Epithelial cell of prostate (primary cell): ENCODE measurements around the gene GOLGA6L7.
"Not testable (repeated sequence)": the region's sequence is repeated elsewhere in the genome, so short reads cannot be mapped to it uniquely, and the experiment has no call there.

Experiments used
- DNase-seq: peaks from one replicate; pipeline ENCODE4 v3.0.0-alpha.2; 2011; ENCODE audit warnings: low read depth, low spot score
- H3K27ac ChIP-seq: fragments of 450-650 bp; 2 replicates; pipeline ENCODE4 v1.5.1; 2017; ENCODE audit warnings: mild to moderate bottlenecking

GOLGA6L7 gene

GRCh38 chr15:28848521-28848920 lies at the start of gene GOLGA6L7:
Gene GOLGA6L7 (minus strand): TSS chr15:28848644. CDS start chr15:28848549, 95 bp downstream.
- not testable (repeated sequence) for DNase-seq, H3K27ac ChIP-seq

GRCh38 chr15:28897861-28898585 lies 49.6 kb upstream of the GOLGA6L7 start:
- H3K27ac ChIP-seq, result no peak overlapping the region
- DNase-seq, result no peak

DNA sequence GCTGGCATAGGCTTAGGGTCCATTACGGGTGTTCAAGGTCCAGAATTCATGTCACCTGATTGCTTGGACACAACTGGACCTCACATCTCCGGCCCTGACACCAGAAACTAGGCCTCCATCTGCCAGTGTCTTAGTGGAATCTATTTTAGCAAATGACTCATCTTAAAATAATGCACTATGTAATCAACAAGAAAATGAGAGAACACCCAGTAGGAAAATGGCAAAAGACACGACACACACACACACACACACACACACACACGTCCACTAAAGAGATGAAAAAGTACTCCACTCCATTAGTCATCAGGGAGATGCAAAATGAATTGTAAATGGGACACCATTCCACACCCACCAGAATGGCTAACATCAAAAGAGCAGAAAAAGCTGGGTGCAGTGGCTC lies 48.5 kb upstream of the GOLGA6L7 start:
- no peak overlapping the region for H3K27ac ChIP-seq
- peak; percentile 46 for DNase-seq

DNA sequence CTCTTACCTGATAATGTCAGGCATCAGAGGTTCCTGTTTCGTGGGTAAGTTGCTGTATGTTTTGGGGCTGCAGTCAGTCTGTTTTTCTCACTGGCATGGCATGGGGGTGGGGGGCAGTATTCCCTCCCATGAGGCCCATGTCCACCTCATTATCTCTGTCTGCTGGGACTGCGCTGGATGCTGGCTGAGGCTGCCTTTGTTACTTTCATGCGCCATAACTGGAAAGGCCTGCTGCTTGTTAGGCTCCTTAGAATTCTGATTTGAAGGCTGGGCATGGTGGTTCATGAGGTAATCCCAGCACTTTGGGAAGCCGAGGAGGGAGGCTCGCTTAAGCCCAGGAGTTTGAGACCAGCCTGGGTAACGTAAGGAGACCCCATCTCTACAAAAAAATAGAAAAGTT lies 47.1 kb upstream of the GOLGA6L7 start:
- no peak overlapping the region for H3K27ac ChIP-seq
- DNase-seq, result no peak

DNA sequence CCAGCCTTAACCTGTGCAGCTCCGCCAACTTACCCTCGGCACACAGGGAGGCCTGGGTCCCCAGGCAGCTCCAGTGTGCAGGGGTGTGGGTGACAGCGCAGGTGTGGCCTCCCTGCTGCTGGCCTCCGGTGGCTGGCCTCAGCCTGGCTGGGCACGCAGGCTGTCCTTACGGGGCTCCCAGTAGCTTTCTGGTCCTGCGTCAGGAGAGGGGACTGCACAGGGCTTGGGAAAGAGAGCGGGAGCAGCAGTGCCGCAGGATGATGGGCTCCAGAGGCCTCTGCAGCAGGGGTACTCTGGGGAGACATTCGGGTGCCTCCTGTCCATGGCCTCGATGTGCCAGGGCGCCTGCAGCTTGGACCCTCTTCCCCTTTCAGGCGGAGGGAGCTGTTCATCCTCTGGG lies 46.7 kb upstream of the GOLGA6L7 start:
- no peak overlapping the region for H3K27ac ChIP-seq

DNA sequence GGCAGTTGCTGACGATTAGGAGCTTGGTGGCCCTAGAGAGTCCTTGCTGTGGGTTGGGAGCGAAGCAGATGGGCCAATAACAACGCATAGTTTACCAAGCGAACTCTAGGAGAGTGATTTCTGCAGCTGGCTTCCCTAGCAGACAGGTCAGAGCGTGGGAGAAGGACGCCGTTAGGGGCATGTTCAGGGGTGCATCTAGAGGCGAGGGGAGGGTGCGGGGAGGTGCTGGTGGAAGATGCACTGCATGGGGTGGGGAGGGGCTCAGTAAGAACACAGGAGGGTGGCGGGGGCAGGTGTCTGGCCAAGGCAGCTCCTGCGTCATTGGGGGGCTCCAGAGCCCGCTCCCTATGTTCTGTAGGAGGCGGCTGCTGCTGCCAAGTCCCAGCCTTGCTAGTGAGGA lies 46.2 kb upstream of the GOLGA6L7 start:
- H3K27ac ChIP-seq, result no peak overlapping the region
- no peak for DNase-seq

More for the DNA sequence above, 46.7 kb upstream of the GOLGA6L7 start:
- no peak for DNase-seq

GRCh38 chr15:28892789-28893610 lies 44.6 kb upstream of the GOLGA6L7 start:
- no peak overlapping the region for H3K27ac ChIP-seq
- DNase-seq, result no peak

GRCh38 chr15:28891588-28891987 lies 43.1 kb upstream of the GOLGA6L7 start:
- DNase-seq, result no peak
- H3K27ac ChIP-seq, result no peak overlapping the region

GRCh38 chr15:28890711-28891495 lies 42.5 kb upstream of the GOLGA6L7 start:
- no peak overlapping the region for H3K27ac ChIP-seq
- no peak for DNase-seq

DNA sequence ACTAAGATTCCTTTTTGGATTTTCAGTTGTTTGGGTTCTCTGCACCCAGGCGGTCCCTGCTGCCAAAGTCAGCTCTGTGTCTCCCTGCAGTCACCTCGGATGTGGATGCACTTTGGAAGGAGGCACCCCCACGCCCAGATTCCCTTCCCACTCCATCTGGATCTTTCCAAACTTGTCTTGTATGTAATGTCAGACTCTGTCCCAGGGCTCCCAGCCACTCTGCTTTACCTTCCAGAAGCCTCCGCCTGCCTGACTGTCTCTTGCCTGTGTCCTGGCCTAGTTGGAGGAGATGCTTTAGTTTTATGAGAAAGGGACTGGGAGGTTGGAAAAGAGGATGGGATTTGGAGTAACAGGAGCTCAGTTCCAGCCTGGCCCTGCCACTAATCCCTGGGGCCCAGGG lies 41.8 kb upstream of the GOLGA6L7 start:
- not testable (repeated sequence) for H3K27ac ChIP-seq, DNase-seq

DNA sequence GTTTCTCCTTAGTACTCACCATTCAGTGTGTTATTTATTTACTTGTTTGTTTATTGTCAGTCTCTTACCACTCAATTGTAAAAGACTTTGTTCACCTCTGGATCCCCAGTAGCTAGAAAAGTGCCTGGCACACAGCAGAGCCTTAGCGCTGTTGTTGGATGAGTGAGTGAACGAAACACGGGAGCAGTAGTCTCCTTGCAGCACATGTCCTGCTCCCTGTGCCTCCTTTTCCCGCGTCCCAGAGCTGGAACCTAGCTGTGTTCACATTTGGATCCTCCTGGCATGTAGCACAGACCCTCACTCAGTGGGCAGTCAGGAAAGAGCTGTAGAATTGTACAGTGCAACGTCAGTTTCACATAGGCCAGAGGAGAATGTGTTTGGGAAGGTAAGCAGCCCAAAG lies 41.4 kb upstream of the GOLGA6L7 start:
- H3K27ac ChIP-seq, result not testable (repeated sequence)

DNA sequence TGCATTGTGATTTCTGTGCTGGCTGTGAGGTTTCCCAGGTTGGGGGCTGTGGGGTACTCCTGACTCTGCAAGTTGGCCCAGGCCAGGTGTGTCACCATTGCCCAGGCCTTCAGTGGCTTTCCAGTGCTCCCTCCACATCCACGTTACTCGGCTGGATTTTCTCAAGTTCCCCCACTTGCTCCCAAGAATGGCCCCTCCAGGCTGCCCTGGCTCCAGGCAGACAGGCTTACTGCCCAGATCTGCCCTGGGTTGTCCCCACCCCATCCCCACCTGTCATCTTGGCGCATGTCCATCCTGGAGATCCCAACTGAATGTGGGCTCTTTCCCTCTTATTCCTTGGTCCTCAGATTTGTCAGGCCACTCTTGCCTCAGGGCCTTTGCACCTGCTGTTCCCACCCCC lies 40.9 kb upstream of the GOLGA6L7 start:
- DNase-seq, result no peak
- H3K27ac ChIP-seq, result no peak overlapping the region

More for the DNA sequence above, 41.4 kb upstream of the GOLGA6L7 start:
- not testable (repeated sequence) for DNase-seq

DNA sequence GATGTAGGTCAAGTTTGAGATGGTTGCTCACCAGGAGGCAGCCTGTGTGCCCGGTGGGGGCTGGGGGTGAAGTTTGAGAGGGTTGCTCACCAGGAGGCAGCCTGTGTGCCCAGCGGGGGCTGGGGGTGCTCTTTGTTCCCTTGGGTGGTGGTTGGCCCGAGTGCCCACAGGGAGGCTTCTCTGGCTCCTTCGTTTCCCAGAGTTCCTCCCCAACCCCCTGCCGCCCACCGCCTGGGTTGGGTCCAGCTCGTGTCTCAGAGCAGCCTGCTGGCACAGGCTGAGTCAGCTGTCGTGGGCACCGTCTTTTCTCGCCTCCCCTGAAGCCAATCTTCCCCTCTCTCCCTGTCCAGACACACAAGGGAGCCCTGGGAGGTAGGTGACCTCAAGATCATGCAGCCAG lies 40.5 kb upstream of the GOLGA6L7 start:
- no peak for DNase-seq
- no peak overlapping the region for H3K27ac ChIP-seq

DNA sequence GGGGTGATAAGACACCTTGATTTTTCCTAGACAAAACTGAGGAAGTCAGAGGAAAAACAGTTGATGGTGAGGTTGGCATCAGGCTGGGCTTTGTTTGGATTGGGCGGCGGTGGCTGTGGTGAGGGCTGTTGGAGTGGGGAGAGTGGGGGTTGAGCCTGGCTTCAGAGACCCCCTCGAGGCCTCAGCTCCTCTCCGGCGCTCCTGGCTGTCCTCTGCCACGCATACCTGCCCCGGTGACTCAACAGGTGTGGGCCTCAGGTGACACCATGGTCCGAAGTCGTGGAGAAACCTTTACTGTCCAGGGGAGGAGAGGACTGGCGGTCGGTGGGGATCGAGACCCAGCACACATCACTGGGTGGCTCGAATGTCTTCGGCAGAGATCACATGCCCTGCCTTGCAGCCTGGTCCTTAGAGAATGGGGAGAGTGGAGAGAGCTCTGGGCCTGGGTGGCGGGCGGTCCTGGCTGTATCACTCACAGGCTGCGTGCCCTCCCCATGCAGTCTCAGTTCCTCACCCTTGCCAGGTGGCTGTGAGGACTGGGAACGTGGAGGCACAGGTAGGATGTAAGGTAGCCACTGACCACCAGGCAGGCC lies 40.0 kb upstream of the GOLGA6L7 start:
- DNase-seq, result no peak
- H3K27ac ChIP-seq, result no peak overlapping the region

DNA sequence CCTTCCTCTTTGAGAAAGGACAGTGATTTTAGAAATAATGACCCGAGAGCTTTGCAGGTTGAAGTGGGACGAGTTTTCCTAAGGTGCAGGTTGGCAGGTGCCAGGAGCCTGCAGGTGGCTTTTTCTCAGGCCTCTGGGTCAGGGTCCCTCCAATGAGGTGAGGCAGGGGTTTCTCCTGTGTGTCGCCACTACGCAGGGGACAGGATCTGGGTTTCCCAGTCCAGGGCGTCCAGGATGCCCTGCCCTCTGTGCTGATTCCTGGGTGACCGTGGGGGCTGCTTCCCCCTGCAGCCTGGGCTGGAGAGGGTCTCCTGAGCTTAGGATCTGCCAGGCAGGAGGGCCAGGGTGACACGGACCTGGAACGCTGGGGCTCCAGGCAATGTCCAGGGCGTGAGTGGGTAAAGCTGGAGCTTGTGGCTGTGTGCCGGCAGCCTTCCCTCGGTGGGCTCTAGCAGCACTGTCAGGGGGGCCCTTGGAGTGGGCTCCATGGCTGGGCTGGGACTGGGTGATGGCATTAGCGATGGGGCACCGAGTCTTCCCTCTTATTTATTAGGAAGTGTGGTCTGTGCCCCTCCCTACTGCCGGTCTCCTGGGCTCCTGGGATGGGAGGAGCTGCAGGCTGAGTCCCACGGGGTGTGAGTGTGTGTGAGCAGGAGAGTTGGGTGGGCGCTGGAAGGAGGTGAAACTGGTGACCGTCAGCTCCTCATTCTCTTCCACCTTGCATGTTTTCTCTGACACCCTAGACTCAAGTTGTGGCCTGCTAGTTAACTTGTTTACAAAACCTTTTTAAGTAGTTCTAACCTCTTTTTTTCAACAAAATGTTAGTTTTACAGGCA lies 39.1 kb upstream of the GOLGA6L7 start:
- DNase-seq, result no peak
- H3K27ac ChIP-seq, result no peak overlapping the region

GRCh38 chr15:28886431-28887338 lies 38.2 kb upstream of the GOLGA6L7 start:
- DNase-seq, result no peak
- H3K27ac ChIP-seq, result no peak overlapping the region

GRCh38 chr15:28885630-28886430 lies 37.4 kb upstream of the GOLGA6L7 start, which contains the start of gene APBA2:
Gene APBA2 (plus strand): TSS chr15:28885974. CDS start chr15:29053885, 167,911 bp downstream.
- no peak for DNase-seq
- no peak within 1 kb of the TSS for H3K27ac ChIP-seq
